K562 (cell line): ENCODE data around the gene CNBD2. TPM values are rescaled to one million over a fixed set of nuclear protein-coding genes. Genes with fewer than 3 reads are reported as not detected.

Experiments used
- BACH1 ChIP-seq: fragments of 200-800 bp; sonication (Bioruptor generic); IDR thresholded peaks from 2 replicates; pipeline ENCODE4 v1.6.1; 2016; ENCODE audit warnings: missing genetic modification characterization, missing compliant biosample characterization
- CCNT2 ChIP-seq: IDR thresholded peaks from 2 replicates; pipeline ENCODE4 v1.6.1; 2011; ENCODE audit warnings: borderline replicate concordance, low read depth, mild to moderate bottlenecking, moderate library complexity, mixed read lengths, low read length; ENCODE audit not compliant: insufficient read length; ENCODE audit errors: extremely low read depth
- CTBP1 ChIP-seq: fragments of 450-650 bp; IDR thresholded peaks from 2 replicates; pipeline ENCODE4 v1.6.1; 2016; ENCODE audit warnings: borderline replicate concordance
- EP300 ChIP-seq: IDR thresholded peaks from 2 replicates; pipeline ENCODE4 v1.6.1; 2012; ENCODE audit warnings: low read length, improper control_type of control experiment
- ETV6 ChIP-seq, 3 experiments: fragments of 150-350 bp in 1 of 3; sonication (generic) in 1 of 3; formaldehyde crosslinking in 1 of 3; IDR thresholded peaks; 2 replicates each; pipeline versions ENCODE4 v1.6.1 to v1.8.0; 2014 to 2022; ENCODE audit warnings: borderline replicate concordance in 2 of 3, low read depth in 2 of 3, antibody characterized with exemption in 1 of 3, low read length in 1 of 3, mild to moderate bottlenecking in 1 of 3, missing genetic modification reagents in 1 of 3
- FOXA3 ChIP-seq, 2 experiments: fragments of 450-650 bp in 1 of 2; sonication (generic) in 1 of 2; formaldehyde crosslinking; IDR thresholded peaks in 1 of 2; conservative IDR thresholded peaks in 1 of 2; 2 replicates each; pipeline versions ENCODE4 v1.4.0 to v1.8.0; 2020 to 2022; ENCODE audit warnings: mild to moderate bottlenecking in 2 of 2, missing genetic modification reagents in 1 of 2
- FOXK2 ChIP-seq, 2 experiments: fragments of 450-650 bp; IDR thresholded peaks in 1 of 2; conservative IDR thresholded peaks in 1 of 2; 2 replicates each; pipeline ENCODE4 v1.6.1; 2016; ENCODE audit warnings: low read depth in 2 of 2, mild to moderate bottlenecking in 1 of 2
- HDAC2 ChIP-seq: fragments of 450-650 bp; IDR thresholded peaks from 2 replicates; pipeline ENCODE4 v1.6.1; 2016; ENCODE audit warnings: mild to moderate bottlenecking
- ILF3 ChIP-seq: fragments of 450-650 bp; IDR thresholded peaks from 2 replicates; pipeline ENCODE4 v1.6.1; 2018; ENCODE audit warnings: antibody characterized with exemption, mild to moderate bottlenecking, moderate library complexity, borderline replicate concordance
- PYGO2 ChIP-seq: fragments of 450-650 bp; IDR thresholded peaks from 2 replicates; pipeline ENCODE4 v1.6.1; 2016; ENCODE audit warnings: mild to moderate bottlenecking, missing genetic modification characterization, moderate library complexity, missing compliant biosample characterization
- RBM22 ChIP-seq: fragments of 200-400 bp; formaldehyde crosslinking; IDR thresholded peaks from 2 replicates; pipeline ENCODE4 v1.6.1; 2018; ENCODE audit warnings: low read length, low read depth; ENCODE audit not compliant: poor library complexity, severe bottlenecking
- RCOR1 ChIP-seq, 2 experiments: IDR thresholded peaks; 2 replicates each; pipeline ENCODE4 v1.6.1; 2012; ENCODE audit warnings: low read depth in 2 of 2, low read length in 2 of 2, borderline replicate concordance in 1 of 2, improper control_type of control experiment in 1 of 2
- RNF2 ChIP-seq: sonication (generic); IDR thresholded peaks from 2 replicates; pipeline ENCODE4 v1.6.1; 2016
- SAP30 ChIP-seq: fragments of 200-600 bp; sonication (generic); IDR thresholded peaks from 2 replicates; pipeline ENCODE4 v1.6.1; 2012; ENCODE audit warnings: borderline replicate concordance, low read depth, mild to moderate bottlenecking, moderate library complexity, low read length, control low read depth, inconsistent platforms; ENCODE audit not compliant: insufficient read depth, poor library complexity, severe bottlenecking
- SP2 ChIP-seq: IDR thresholded peaks from 2 replicates; pipeline ENCODE4 v1.6.1; 2011; ENCODE audit warnings: mild to moderate bottlenecking, low read depth, low read length, moderate library complexity; ENCODE audit not compliant: poor library complexity, severe bottlenecking; ENCODE audit errors: extremely low read depth
- XRCC4 ChIP-seq: IDR thresholded peaks from one replicate; pipeline ENCODE4 v1.6.1; 2011; ENCODE audit not compliant: insufficient read depth, insufficient read length; ENCODE audit errors: extremely low read depth
- ZKSCAN3 ChIP-seq: fragments of 250-450 bp; sonication (Bioruptor Pico); IDR thresholded peaks from 2 replicates; pipeline ENCODE4 v1.4.0; 2020
- ZNF239 ChIP-seq: fragments of 250-450 bp; sonication (Bioruptor Pico); IDR thresholded peaks from 2 replicates; pipeline ENCODE4 v1.4.0; 2020; ENCODE audit warnings: mild to moderate bottlenecking
- ZNF431 ChIP-seq: sonication (generic); formaldehyde crosslinking; IDR thresholded peaks from 2 replicates; pipeline ENCODE4 v1.8.0; 2022; ENCODE audit warnings: mild to moderate bottlenecking, missing genetic modification reagents
- ZNF589 ChIP-seq: fragments of 200-800 bp; sonication (Bioruptor generic); IDR thresholded peaks from 2 replicates; pipeline ENCODE4 v1.6.1; 2016; ENCODE audit warnings: low read depth, missing genetic modification characterization, missing compliant biosample characterization
- polyA plus RNA-seq, 8 experiments: library from polyadenylated mRNA; depleted of rRNA in 4 of 8; stranded (reverse) in 5 of 8; unstranded in 3 of 8; fragments of >200 nt; fragmentation: Nextera tagmentation in 2 of 8; fragmentation: Illumina TruSeq in 1 of 8; extraction: Ambion mirVana in 2 of 8; extraction: Trizol in 1 of 8; gene quantifications; 2 replicates each; pipeline versions ENCODE4 v1.2.1 to v1.2.3, GENCODE V29; 2011 to 2014; ENCODE audit warnings: inconsistent platforms in 1 of 8, missing spikeins in 1 of 8
- total RNA-seq, 7 experiments: library from RNA; depleted of rRNA in 6 of 7; stranded (reverse); fragments of >200 nt in 6 of 7; fragmentation: Illumina TruSeq in 2 of 7; extraction: Trizol in 2 of 7; gene quantifications; 2 replicates each; pipeline versions ENCODE4 v1.2.1 to v1.2.3, GENCODE V29; 2011 to 2021; ENCODE audit warnings: low replicate concordance in 1 of 7
- TF ChIP-seq, protein P1 (sequence below): sonication (generic); formaldehyde crosslinking; IDR thresholded peaks from 2 replicates; pipeline ENCODE4 v1.8.1; 2023; ENCODE audit warnings: mild to moderate bottlenecking, missing genetic modification reagents
- TF ChIP-seq, protein P2 (sequence below): fragments of 450-650 bp; IDR thresholded peaks from 2 replicates; pipeline ENCODE4 v1.6.1; 2016
- TF ChIP-seq, protein P3 (sequence below): sonication (generic); formaldehyde crosslinking; IDR thresholded peaks from 2 replicates; pipeline ENCODE4 v1.8.0; 2022; ENCODE audit warnings: missing genetic modification reagents, mild to moderate bottlenecking, borderline replicate concordance

CNBD2 gene
- total and polyA plus RNA-seq, 9 of the 15 experiments (the other 6 are each of a cell fraction or from before 2014, with no cell fraction given), result 3.2 to 17.5 (median 5.3) TPM

DNA sequence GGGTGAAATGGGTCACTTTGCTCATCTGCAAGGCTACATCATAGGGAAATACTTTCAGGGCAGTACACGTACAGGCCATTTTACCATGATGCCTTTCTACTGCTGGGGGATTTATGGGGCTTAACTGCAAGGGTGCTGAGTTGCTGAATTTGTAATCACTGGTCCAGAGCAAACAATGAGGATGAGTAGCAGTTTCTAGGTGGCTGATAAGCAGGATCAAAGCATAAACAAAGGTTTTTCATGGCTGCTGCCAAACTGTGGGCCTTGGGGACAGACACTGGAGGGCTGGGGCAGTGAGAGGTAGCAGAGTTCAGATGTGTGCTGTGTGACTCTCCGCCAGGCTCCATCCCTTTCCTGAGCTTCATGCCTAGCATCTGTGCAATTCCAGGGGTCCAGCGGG is 68.3 kb downstream of the CNBD2 start (continued):
- TF ChIP-seq, protein P1, sequence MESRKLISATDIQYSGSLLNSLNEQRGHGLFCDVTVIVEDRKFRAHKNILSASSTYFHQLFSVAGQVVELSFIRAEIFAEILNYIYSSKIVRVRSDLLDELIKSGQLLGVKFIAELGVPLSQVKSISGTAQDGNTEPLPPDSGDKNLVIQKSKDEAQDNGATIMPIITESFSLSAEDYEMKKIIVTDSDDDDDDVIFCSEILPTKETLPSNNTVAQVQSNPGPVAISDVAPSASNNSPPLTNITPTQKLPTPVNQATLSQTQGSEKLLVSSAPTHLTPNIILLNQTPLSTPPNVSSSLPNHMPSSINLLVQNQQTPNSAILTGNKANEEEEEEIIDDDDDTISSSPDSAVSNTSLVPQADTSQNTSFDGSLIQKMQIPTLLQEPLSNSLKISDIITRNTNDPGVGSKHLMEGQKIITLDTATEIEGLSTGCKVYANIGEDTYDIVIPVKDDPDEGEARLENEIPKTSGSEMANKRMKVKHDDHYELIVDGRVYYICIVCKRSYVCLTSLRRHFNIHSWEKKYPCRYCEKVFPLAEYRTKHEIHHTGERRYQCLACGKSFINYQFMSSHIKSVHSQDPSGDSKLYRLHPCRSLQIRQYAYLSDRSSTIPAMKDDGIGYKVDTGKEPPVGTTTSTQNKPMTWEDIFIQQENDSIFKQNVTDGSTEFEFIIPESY, result no peak
- TF ChIP-seq RNF2 (no peak), RBM22 (no peak), ZKSCAN3 (CRISPR knock-in tag) (no peak), XRCC4 (no peak), ZNF589 (CRISPR knock-in tag) (no peak), SAP30 (no peak), RCOR1 (IDR thresholded peaks at IDR 0.05; ENCODE audit: borderline replicate concordance in 1 of 2, low read depth in 2 of 2, low read length in 2 of 2) (peak in 1 of 2 experiments; percentile 86; a peak in 2 of 4 replicates), CCNT2 (no peak), ZNF239 (CRISPR knock-in tag) (no peak), CTBP1 (peak; percentile 69; the same call in 1 of the 2 replicates), EP300 (0 out of 2 replicates have a peak, but pooled peaks have one; percentile 25), HDAC2 (0 out of 2 replicates have a peak, but pooled peaks have one; percentile 49), ETV6 (IDR thresholded peaks at IDR 0.05; ENCODE audit: borderline replicate concordance in 1 of 2, low read depth in 2 of 2, low read length in 1 of 2) (no peak), ETV6 (CRISPR knock-in tag; IDR thresholded peaks at IDR 0.05; ENCODE audit: borderline replicate concordance) (no peak), FOXK2 (conservative IDR thresholded peaks at IDR 0.05 in 1 of 2, IDR thresholded peaks at IDR 0.05 in 1 of 2; ENCODE audit: low read depth in 2 of 2) (peak; percentile 38 to 66; a peak in 3 of 4 replicates), PYGO2 (no peak), ILF3 (no peak), SP2 (no peak), ZNF431 (CRISPR knock-in tag) (no peak), FOXA3 (CRISPR knock-in tag; conservative IDR thresholded peaks at IDR 0.05 in 1 of 2, IDR thresholded peaks at IDR 0.05 in 1 of 2) (peak in 1 of 2 experiments; percentile 80; a peak in 2 of 4 replicates), BACH1 (tag) (no peak)
- TF ChIP-seq, protein P2, sequence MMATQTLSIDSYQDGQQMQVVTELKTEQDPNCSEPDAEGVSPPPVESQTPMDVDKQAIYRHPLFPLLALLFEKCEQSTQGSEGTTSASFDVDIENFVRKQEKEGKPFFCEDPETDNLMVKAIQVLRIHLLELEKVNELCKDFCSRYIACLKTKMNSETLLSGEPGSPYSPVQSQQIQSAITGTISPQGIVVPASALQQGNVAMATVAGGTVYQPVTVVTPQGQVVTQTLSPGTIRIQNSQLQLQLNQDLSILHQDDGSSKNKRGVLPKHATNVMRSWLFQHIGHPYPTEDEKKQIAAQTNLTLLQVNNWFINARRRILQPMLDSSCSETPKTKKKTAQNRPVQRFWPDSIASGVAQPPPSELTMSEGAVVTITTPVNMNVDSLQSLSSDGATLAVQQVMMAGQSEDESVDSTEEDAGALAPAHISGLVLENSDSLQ, result peak; percentile 47
- TF ChIP-seq, protein P3, sequence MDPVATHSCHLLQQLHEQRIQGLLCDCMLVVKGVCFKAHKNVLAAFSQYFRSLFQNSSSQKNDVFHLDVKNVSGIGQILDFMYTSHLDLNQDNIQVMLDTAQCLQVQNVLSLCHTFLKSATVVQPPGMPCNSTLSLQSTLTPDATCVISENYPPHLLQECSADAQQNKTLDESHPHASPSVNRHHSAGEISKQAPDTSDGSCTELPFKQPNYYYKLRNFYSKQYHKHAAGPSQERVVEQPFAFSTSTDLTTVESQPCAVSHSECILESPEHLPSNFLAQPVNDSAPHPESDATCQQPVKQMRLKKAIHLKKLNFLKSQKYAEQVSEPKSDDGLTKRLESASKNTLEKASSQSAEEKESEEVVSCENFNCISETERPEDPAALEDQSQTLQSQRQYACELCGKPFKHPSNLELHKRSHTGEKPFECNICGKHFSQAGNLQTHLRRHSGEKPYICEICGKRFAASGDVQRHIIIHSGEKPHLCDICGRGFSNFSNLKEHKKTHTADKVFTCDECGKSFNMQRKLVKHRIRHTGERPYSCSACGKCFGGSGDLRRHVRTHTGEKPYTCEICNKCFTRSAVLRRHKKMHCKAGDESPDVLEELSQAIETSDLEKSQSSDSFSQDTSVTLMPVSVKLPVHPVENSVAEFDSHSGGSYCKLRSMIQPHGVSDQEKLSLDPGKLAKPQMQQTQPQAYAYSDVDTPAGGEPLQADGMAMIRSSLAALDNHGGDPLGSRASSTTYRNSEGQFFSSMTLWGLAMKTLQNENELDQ (CRISPR knock-in tag), result no peak
